Mesenchymal stem cell (in vitro differentiated cells and primary cell): Measurements from ENCODE around the gene BPHL.
"Not testable (repeated sequence)": the region's sequence is repeated elsewhere in the genome, so short reads cannot be mapped to it uniquely, and the experiment has no call there.

Experiments
- DNase-seq: peaks from one replicate; pipeline ENCODE4 v3.0.0-alpha.2; 2013
- H2AFZ ChIP-seq: one replicate; pipeline ENCODE4 v1.6.1; 2013; ENCODE audit warnings: low read depth, mild to moderate bottlenecking, control low read depth, inconsistent platforms, low read length, moderate library complexity
- H2AK5ac ChIP-seq: 2 replicates; pipeline ENCODE4 v1.6.1; 2013; ENCODE audit warnings: low read length, moderate library complexity, mild to moderate bottlenecking, inconsistent platforms; ENCODE audit not compliant: severe bottlenecking
- H2BK120ac ChIP-seq: one replicate; pipeline ENCODE4 v1.6.1; 2013; ENCODE audit warnings: low read depth, mild to moderate bottlenecking, inconsistent platforms, low read length, moderate library complexity
- H2BK12ac ChIP-seq, 2 experiments: one replicate each; pipeline ENCODE4 v1.6.1; 2013; ENCODE audit warnings: inconsistent platforms in 2 of 2, low read length in 2 of 2, mild to moderate bottlenecking in 2 of 2, moderate library complexity in 2 of 2, control low read depth in 1 of 2
- H2BK15ac ChIP-seq: one replicate; pipeline ENCODE4 v1.6.1; 2013; ENCODE audit warnings: mild to moderate bottlenecking, low read depth, inconsistent platforms; ENCODE audit not compliant: poor library complexity, severe bottlenecking
- H2BK5ac ChIP-seq: 2 replicates; pipeline ENCODE4 v1.6.1; 2013; ENCODE audit warnings: low read depth, mild to moderate bottlenecking, low read length, control low read depth, inconsistent platforms; ENCODE audit not compliant: poor library complexity, severe bottlenecking
- H3K14ac ChIP-seq, 2 experiments: one replicate each; pipeline ENCODE4 v1.6.1; 2013; ENCODE audit warnings: inconsistent platforms in 2 of 2, low read length in 2 of 2, control low read depth in 1 of 2, mild to moderate bottlenecking in 1 of 2, moderate library complexity in 1 of 2
- H3K18ac ChIP-seq, 2 experiments: one replicate each; pipeline ENCODE4 v1.6.1; 2013; ENCODE audit warnings: inconsistent platforms in 2 of 2, low read length in 2 of 2, control low read depth in 1 of 2, low read depth in 1 of 2, mild to moderate bottlenecking in 1 of 2
- H3K23ac ChIP-seq, 2 experiments: one replicate each; pipeline ENCODE4 v1.6.1; 2013; ENCODE audit warnings: inconsistent platforms in 2 of 2, low read length in 2 of 2, mild to moderate bottlenecking in 2 of 2, moderate library complexity in 2 of 2, control low read depth in 1 of 2
- H3K27ac ChIP-seq: 2 replicates; pipeline ENCODE4 v1.5.1; 2013; ENCODE audit warnings: mild to moderate bottlenecking, moderate library complexity, low read length, control low read depth, inconsistent platforms; ENCODE audit not compliant: poor library complexity, severe bottlenecking
- H3K27me3 ChIP-seq, 2 experiments: 2 replicates each; pipeline versions ENCODE4 v1.6.1 to v1.7.0; 2013; ENCODE audit warnings: low read length in 2 of 2, mild to moderate bottlenecking in 2 of 2, moderate library complexity in 2 of 2, control low read depth in 1 of 2, inconsistent platforms in 1 of 2; ENCODE audit not compliant: control insufficient read depth in 1 of 2, insufficient read depth in 1 of 2
- H3K36me3 ChIP-seq, 2 experiments: 2 replicates each; pipeline versions ENCODE4 v1.6.1 to v1.7.0; 2013; ENCODE audit warnings: low read length in 2 of 2, control low read depth in 1 of 2, inconsistent platforms in 1 of 2, low read depth in 1 of 2, mild to moderate bottlenecking in 1 of 2; ENCODE audit not compliant: insufficient read depth in 2 of 2, control insufficient read depth in 1 of 2
- H3K4ac ChIP-seq, 2 experiments: one replicate each; pipeline ENCODE4 v1.6.1; 2013; ENCODE audit warnings: inconsistent platforms in 2 of 2, low read length in 2 of 2, mild to moderate bottlenecking in 2 of 2, moderate library complexity in 2 of 2, control low read depth in 1 of 2, low read depth in 1 of 2
- H3K4me1 ChIP-seq: 2 replicates; pipeline ENCODE4 v1.6.1; 2013; ENCODE audit warnings: low read depth, low read length, control low read depth; ENCODE audit not compliant: control insufficient read depth, insufficient read depth
- H3K4me2 ChIP-seq: 2 replicates; pipeline ENCODE4 v1.6.1; 2013; ENCODE audit warnings: low read length, mild to moderate bottlenecking, inconsistent platforms; ENCODE audit not compliant: poor library complexity, severe bottlenecking
- H3K4me3 ChIP-seq, 2 experiments: 2 replicates each; pipeline versions ENCODE4 v1.5.1 to v1.7.0; 2013; ENCODE audit warnings: low read length in 2 of 2, mild to moderate bottlenecking in 2 of 2, control low read depth in 1 of 2, low read depth in 1 of 2; ENCODE audit not compliant: insufficient read depth in 1 of 2
- H3K79me1 ChIP-seq: replicated peaks from 2 replicates; pipeline ENCODE4 v1.6.1; 2013; ENCODE audit warnings: mild to moderate bottlenecking, control low read depth, low read length, inconsistent platforms; ENCODE audit not compliant: poor library complexity, severe bottlenecking
- H3K9ac ChIP-seq: 2 replicates; pipeline ENCODE4 v1.7.0; 2013; ENCODE audit warnings: mild to moderate bottlenecking, low read length, moderate library complexity
- H3K9me3 ChIP-seq: 2 replicates; pipeline ENCODE4 v1.7.0; 2013; ENCODE audit warnings: mild to moderate bottlenecking, low read length; ENCODE audit not compliant: control insufficient read depth
- H4K8ac ChIP-seq: one replicate; pipeline ENCODE4 v1.6.1; 2013; ENCODE audit warnings: inconsistent platforms, mild to moderate bottlenecking, low read length, moderate library complexity
- H4K91ac ChIP-seq: one replicate; pipeline ENCODE4 v1.6.1; 2013; ENCODE audit warnings: mild to moderate bottlenecking, low read length, inconsistent platforms
- WGBS: methylation state at CpG from one replicate; pipeline ENCODE4 v1.1.7; 2013; ENCODE audit warnings: mixed read lengths; 5-methylcytosine and 5-hydroxymethylcytosine counted together

BPHL gene

DNA sequence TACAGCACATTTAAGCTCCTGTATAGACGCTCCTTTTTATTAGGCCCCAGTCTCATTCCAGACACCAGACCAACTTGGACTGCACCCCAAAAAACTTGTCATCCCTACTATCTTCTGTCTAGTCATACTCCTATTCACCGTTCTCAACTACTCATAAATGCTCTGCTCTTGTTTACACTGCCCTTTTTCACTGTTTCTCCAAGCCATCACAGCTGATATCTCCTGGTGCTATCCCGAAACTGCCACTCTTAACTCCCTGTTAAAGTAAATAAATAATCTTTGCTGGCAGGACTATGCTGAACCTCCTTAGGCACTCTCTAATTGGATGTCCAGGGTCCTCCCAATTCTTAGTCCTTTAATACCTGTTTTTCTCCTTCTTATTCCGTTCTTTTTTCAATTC lies 54.3 kb downstream of the BPHL start:
- H2BK15ac ChIP-seq, DNase-seq, H3K4me3 ChIP-seq, H3K9me3 ChIP-seq, H3K4ac ChIP-seq, H4K8ac ChIP-seq, H3K4me2 ChIP-seq, H3K9ac ChIP-seq, H2BK12ac ChIP-seq, H2AFZ ChIP-seq, H3K27ac ChIP-seq, H3K18ac ChIP-seq, H2AK5ac ChIP-seq, H3K27me3 ChIP-seq, H4K91ac ChIP-seq, H3K36me3 ChIP-seq, H3K23ac ChIP-seq, H3K79me1 ChIP-seq, H2BK120ac ChIP-seq, H2BK5ac ChIP-seq, H3K14ac ChIP-seq, H3K4me1 ChIP-seq: not testable (repeated sequence)
- 72% methylated on average over 4 of the region's 4 CpGs for WGBS

DNA sequence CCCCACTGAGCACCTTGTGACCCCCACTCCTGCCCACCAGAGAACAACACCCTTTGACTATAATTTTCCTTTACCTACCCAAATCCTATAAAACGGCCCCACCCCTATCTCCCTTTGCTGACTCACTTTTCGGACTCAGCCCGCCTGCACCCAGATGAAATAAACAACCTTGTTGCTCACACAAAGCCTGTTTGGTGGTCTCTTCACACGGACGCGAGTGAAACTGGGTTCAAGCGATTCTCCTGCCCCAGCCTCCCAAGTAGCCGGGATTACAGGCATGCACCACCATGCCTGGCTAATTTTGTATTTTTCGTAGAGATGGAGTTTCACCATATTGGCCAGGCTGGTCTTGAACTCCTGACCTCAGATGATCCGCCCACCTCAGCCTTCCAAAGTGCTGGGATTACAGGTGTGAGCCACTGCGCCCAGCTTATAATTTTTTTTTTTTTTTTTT lies 55.2 kb downstream of the BPHL start:
- DNase-seq, H2BK15ac ChIP-seq, H3K4ac ChIP-seq, H3K9ac ChIP-seq, H3K4me1 ChIP-seq, H3K27me3 ChIP-seq, H2BK120ac ChIP-seq, H2BK12ac ChIP-seq, H3K36me3 ChIP-seq, H2AK5ac ChIP-seq, H3K4me2 ChIP-seq, H3K23ac ChIP-seq, H3K14ac ChIP-seq, H4K91ac ChIP-seq, H3K9me3 ChIP-seq, H2AFZ ChIP-seq, H3K18ac ChIP-seq, H3K27ac ChIP-seq, H2BK5ac ChIP-seq, H4K8ac ChIP-seq, H3K4me3 ChIP-seq, H3K79me1 ChIP-seq: not testable (repeated sequence)
- 82% methylated on average over 11 of the region's 11 CpGs for WGBS

DNA sequence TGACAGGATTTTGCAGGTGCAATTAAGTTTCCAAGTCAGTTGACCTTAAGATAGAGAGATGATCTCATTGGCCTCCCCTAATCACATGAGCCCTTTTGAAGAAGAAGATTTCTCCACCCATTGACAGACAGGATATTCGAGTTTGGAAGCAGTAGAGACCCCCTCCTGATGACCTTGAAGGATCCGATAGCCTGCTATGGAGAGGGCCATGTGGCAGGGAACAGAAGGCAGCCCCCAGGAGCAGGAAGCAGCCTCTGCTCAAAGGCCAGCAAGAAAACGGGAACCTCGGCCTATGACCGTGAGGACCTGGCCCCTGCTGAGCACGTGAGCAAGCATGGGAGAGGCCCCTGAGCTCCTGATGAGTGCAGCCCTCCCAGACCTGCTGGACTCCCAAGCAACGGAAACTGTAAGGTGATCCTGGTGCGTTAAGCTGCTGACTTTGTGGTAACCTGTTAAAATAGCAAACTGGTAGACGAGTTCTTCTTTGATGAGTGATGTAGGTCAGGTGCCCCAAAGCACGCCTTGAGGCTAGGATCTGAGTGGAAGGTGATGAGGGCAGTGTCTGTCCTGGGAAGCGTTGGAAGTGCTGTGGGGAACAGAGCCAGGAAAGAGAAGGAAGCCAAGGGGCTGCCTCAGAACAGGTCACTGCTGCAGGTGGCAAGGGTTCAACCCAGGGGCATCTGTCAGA lies 57.3 kb downstream of the BPHL start:
- no peak overlapping the region for H3K4me3 ChIP-seq
- H3K9ac ChIP-seq = no peak overlapping the region
- no peaks in the 10 kb centered on the region for H3K36me3 ChIP-seq
- H3K4me2 ChIP-seq = no peak overlapping the region
- WGBS = 73% methylated on average over 11 of the region's 11 CpGs
- DNase-seq = no peak
- H2AFZ ChIP-seq = no peak overlapping the region
- H3K4ac ChIP-seq = no peak overlapping the region
- H2BK15ac ChIP-seq = no peak overlapping the region
- H3K27me3 ChIP-seq = peaks cover 0 to 6% of the 10 kb centered on the region in 2 experiments
- peak overlapping the region in 1 of 2 experiments; percentile 28 for H3K18ac ChIP-seq
- H3K23ac ChIP-seq = no peak overlapping the region
- no peaks in the 10 kb centered on the region for H3K79me1 ChIP-seq
- H2BK5ac ChIP-seq = no peak overlapping the region
- no peak overlapping the region for H3K27ac ChIP-seq
- no peaks in the 10 kb centered on the region for H3K9me3 ChIP-seq
- H3K4me1 ChIP-seq = peaks cover 4% of the 10 kb centered on the region
- no peak overlapping the region for H2BK12ac ChIP-seq
- H2BK120ac ChIP-seq = no peak overlapping the region
- no peak overlapping the region for H3K14ac ChIP-seq
- H4K91ac ChIP-seq = no peak overlapping the region
- peak overlapping the region; percentile 24 for H4K8ac ChIP-seq
- H2AK5ac ChIP-seq = no peak overlapping the region

DNA sequence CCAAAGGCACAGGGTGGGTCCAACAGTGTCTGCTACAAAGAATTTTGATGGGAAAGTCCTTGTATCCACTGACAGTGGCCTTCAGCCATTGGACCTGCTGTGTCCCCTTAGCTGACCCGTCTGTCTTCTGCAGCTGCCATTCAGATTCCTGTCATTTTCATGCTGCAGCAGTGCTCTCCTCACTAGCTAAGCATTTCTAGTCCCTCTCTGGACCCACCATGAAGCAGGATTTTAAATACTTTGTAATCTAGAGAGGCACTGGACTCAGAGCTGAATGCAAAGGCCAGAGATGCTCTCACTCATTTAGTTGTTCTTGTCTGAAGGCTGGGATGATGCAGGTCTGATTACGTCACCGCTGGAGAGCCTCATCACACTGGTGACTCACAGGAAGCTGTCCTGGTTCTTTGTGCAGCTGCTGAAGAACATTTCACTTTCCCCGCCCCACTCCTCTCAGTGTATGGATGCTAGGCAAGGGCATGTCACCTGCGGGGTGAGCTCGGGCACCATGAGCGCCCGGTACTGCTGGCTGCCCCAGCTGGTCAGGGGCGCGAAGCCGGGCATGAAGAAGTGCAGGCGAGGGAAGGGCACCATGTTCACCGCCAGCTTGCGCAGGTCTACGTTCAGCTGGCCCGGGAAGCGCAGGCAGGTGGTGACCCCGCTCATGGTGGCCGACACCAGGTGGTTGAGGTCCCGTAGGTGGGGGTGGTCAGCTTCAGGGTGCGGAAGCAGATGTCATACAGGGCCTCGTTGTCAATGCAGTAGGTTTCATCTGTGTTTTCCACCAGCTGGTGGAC lies 58.2 kb downstream of the BPHL start:
- Histone ChIP-seq H4K91ac (peak overlapping the region; percentile 78), H3K23ac (no peak overlapping the region), H2BK120ac (no peak overlapping the region), H3K4ac (peak overlapping the region in 1 of 2 experiments; percentile 38), H2BK15ac (no peak overlapping the region), H2AK5ac (no peak overlapping the region), H3K27me3 (peaks cover 0 to 10% of the 10 kb centered on the region in 2 experiments), H4K8ac (no peak overlapping the region), H2BK12ac (peak overlapping the region in 1 of 2 experiments; percentile 61), H3K79me1 (no peaks in the 10 kb centered on the region), H3K36me3 (no peaks in the 10 kb centered on the region), H3K4me1 (peaks cover 4% of the 10 kb centered on the region), H3K9me3 (no peaks in the 10 kb centered on the region), H2AFZ (no peak overlapping the region), H3K27ac (no peak overlapping the region), H3K14ac (no peak overlapping the region), H3K4me2 (no peak overlapping the region), H3K4me3 (no peak overlapping the region), H3K9ac (no peak overlapping the region), H3K18ac (peak overlapping the region; percentile 35 to 77), H2BK5ac (no peak overlapping the region)
- peak; percentile 95 for DNase-seq
- WGBS = 81% methylated on average over 21 of the region's 22 CpGs
